GM12878 (cell line): Measurements from ENCODE around the gene GPR119. TPM values are rescaled to one million over a fixed set of nuclear protein-coding genes. Genes with fewer than 3 reads are reported as not detected.

Source experiments
- ATAC-seq: fragments of 200-7000 bp; cut with Tn5 transposase; 3 replicates; pipeline ENCODE4 v1.9.1; 2020; ENCODE audit warnings: mild to moderate bottlenecking, moderate library complexity
- BruUV-seq: library from RNA; stranded (reverse); fragments of 400-500 nt; replicated peaks from 2 replicates; lab custom pipeline; 2021; lab: Mats Ljungman, UMichigan
- CTCF ChIA-PET: fragments of 300-600 bp; sonication (Branson Sonifier 250); formaldehyde crosslinking; extraction: SDS; loops from one replicate; lab custom pipeline; 2021; ENCODE audit warnings: inconsistent platforms; lab: Yijun Ruan, JAX
- POLR2A ChIA-PET: fragments of 350-600 bp; formaldehyde crosslinking; extraction: SDS; loops from one replicate; lab custom pipeline; 2021; ENCODE audit warnings: inconsistent platforms; lab: Charles Lee
- RAD21 ChIA-PET: fragments of 300-600 bp; sonication (Branson Sonifier 250); formaldehyde crosslinking; loops from one replicate; lab custom pipeline; 2023; ENCODE audit warnings: antibody characterized with exemption; ENCODE audit not compliant: unreplicated experiment; lab: Charles Lee
- SMC1A ChIA-PET: fragments of 300-600 bp; sonication (Branson Sonifier 250); formaldehyde crosslinking; loops from one replicate; lab custom pipeline; 2023; ENCODE audit not compliant: unreplicated experiment, uncharacterized antibody; lab: Charles Lee
- DNase-seq: peaks from one replicate; pipeline ENCODE4 v3.0.0-alpha.2; 2011; ENCODE audit warnings: low read depth, low spot score
- FAIRE-seq: peaks from 3 replicates; lab custom pipeline; 2011; peaks lifted over from hg19 to GRCh38; lab: Jason Lieb, UNC
- H2AFZ ChIP-seq: 2 replicates; pipeline ENCODE4 v1.6.0; 2011; ENCODE audit warnings: low read depth, low read length, control low read depth; ENCODE audit not compliant: control insufficient read depth
- H3K27ac ChIP-seq: 2 replicates; pipeline ENCODE4 v1.5.1; 2011; ENCODE audit warnings: control low read depth; ENCODE audit not compliant: control insufficient read depth, insufficient read depth
- H3K27me3 ChIP-seq, 2 experiments: replicated peaks in 1 of 2; 2 replicates each; pipeline versions ENCODE4 v1.6.0 to v1.6.1; 2011; ENCODE audit warnings: low read length in 1 of 2; ENCODE audit not compliant: control insufficient read depth in 2 of 2, insufficient read depth in 2 of 2
- H3K36me3 ChIP-seq, 2 experiments: 2 replicates each; pipeline ENCODE4 v1.5.1; 2011; ENCODE audit warnings: low read length in 1 of 2; ENCODE audit not compliant: control insufficient read depth in 2 of 2, insufficient read depth in 2 of 2
- H3K4me1 ChIP-seq: 2 replicates; pipeline ENCODE4 v1.6.1; 2011; ENCODE audit warnings: mild to moderate bottlenecking, low read length, moderate library complexity, mixed read lengths; ENCODE audit not compliant: control insufficient read depth, insufficient read depth
- H3K4me2 ChIP-seq: 2 replicates; pipeline ENCODE4 v1.6.0; 2011; ENCODE audit warnings: control low read depth; ENCODE audit not compliant: control insufficient read depth, insufficient read depth
- H3K4me3 ChIP-seq: fragments of 200-600 bp; sonication (generic); 2 replicates; pipeline ENCODE4 v1.5.1; 2016
- H3K79me2 ChIP-seq: 2 replicates; pipeline ENCODE4 v1.6.0; 2011; ENCODE audit warnings: low read length; ENCODE audit not compliant: control insufficient read depth, insufficient read depth
- H3K9ac ChIP-seq: 2 replicates; pipeline ENCODE4 v1.8.0; 2011; ENCODE audit warnings: low read length, control low read depth, mixed read lengths; ENCODE audit not compliant: control insufficient read depth, insufficient read depth
- H3K9me3 ChIP-seq: replicated peaks from 3 replicates; pipeline ENCODE4 v1.5.1; 2011; ENCODE audit warnings: mild to moderate bottlenecking, low read length; ENCODE audit not compliant: control insufficient read depth, insufficient read depth
- H4K20me1 ChIP-seq: 2 replicates; pipeline ENCODE4 v1.6.0; 2011; ENCODE audit not compliant: control insufficient read depth, insufficient read depth
- CBX5 ChIP-seq: sonication (generic); IDR thresholded peaks from 2 replicates; pipeline ENCODE4 v1.6.1; 2016; ENCODE audit warnings: low read depth, moderate library complexity, mild to moderate bottlenecking, inconsistent platforms
- CREB1 ChIP-seq: IDR thresholded peaks from 2 replicates; pipeline ENCODE4 v1.6.1; 2012; ENCODE audit warnings: low read depth, mild to moderate bottlenecking, inconsistent platforms
- ESRRA ChIP-seq: IDR thresholded peaks from 2 replicates; pipeline ENCODE4 v1.6.1; 2012; ENCODE audit warnings: mild to moderate bottlenecking, low read length, improper control_type of control experiment
- KAT2A ChIP-seq: conservative IDR thresholded peaks from 2 replicates; pipeline ENCODE4 v1.6.1; 2011; ENCODE audit warnings: low read depth, low read length; ENCODE audit not compliant: control insufficient read depth
- MYC ChIP-seq: IDR thresholded peaks from 2 replicates; pipeline ENCODE4 v1.6.1; 2011; ENCODE audit warnings: mild to moderate bottlenecking, low read length, moderate library complexity, inconsistent platforms; ENCODE audit not compliant: insufficient read depth, insufficient replicate concordance, insufficient read length, severe bottlenecking
- POLR2A ChIP-seq: IDR thresholded peaks from 2 replicates; pipeline ENCODE4 v1.6.1; 2011; ENCODE audit warnings: low read depth, mild to moderate bottlenecking, low read length
- SIX5 ChIP-seq: IDR thresholded peaks from 2 replicates; pipeline ENCODE4 v1.6.1; 2011; ENCODE audit warnings: mild to moderate bottlenecking, low read depth, low read length, moderate library complexity; ENCODE audit not compliant: severe bottlenecking
- SMAD5 ChIP-seq: IDR thresholded peaks from 2 replicates; pipeline ENCODE4 v1.6.1; 2016; ENCODE audit warnings: antibody characterized with exemption, low read depth
- WGBS: methylation state at CpG from one replicate; pipeline ENCODE4 v1.1.6; 2016; ENCODE audit warnings: low lambda C conversion rate; ENCODE audit not compliant: insufficient replicate concordance, insufficient coverage; ENCODE audit errors: missing lambda C conversion rate; 5-methylcytosine and 5-hydroxymethylcytosine counted together
- in situ Hi-C: fragments of 300-500 bp; cut with MboI; formaldehyde crosslinking; loops from 9 replicates; pipeline ENCODE4 v1.14.3; 2018; ENCODE audit warnings: mixed read lengths
- intact Hi-C: fragments of 100-400 bp; cut with micrococcal nuclease; formaldehyde crosslinking; loops from one replicate; pipeline ENCODE4 v1.14.2; 2022; ENCODE audit not compliant: unreplicated experiment
- polyA plus RNA-seq, 11 experiments: library from polyadenylated mRNA; depleted of rRNA in 4 of 11; unstranded in 6 of 11; stranded (reverse) in 5 of 11; fragments of >200 nt; fragmentation: Nextera tagmentation in 4 of 11; fragmentation: Illumina TruSeq in 1 of 11; extraction: Ambion mirVana in 4 of 11; extraction: Trizol in 1 of 11; gene quantifications; 1 replicate in 1 of 11; 2 replicates in 10 of 11; pipeline versions ENCODE4 v1.2.1 to v1.2.3, GENCODE V29; 2011 to 2016; ENCODE audit warnings: inconsistent platforms in 2 of 11, missing spikeins in 2 of 11, low read depth in 1 of 11
- total RNA-seq, 4 experiments: library from RNA; depleted of rRNA in 3 of 4; stranded (reverse); fragments of >200 nt in 3 of 4; fragmentation: Illumina TruSeq in 1 of 4; extraction: Trizol in 1 of 4; gene quantifications; 2 replicates each; pipeline versions ENCODE4 v1.2.1 to v1.2.3, GENCODE V29; 2013 to 2021
- TF ChIP-seq, protein P1 (sequence below): fragments of 450-650 bp; IDR thresholded peaks from 2 replicates; pipeline ENCODE4 v1.6.1; 2016; ENCODE audit warnings: mild to moderate bottlenecking
- TF ChIP-seq, protein P2 (sequence below): IDR thresholded peaks from 2 replicates; pipeline ENCODE4 v1.6.1; 2012; ENCODE audit warnings: improper control_type of control experiment, low read depth, low read length; ENCODE audit not compliant: insufficient replicate concordance

Gene GPR119
- total and polyA plus RNA-seq, 10 of the 15 experiments (the other 5 are each of a cell fraction or from before 2014, with no cell fraction given): not detected

DNA sequence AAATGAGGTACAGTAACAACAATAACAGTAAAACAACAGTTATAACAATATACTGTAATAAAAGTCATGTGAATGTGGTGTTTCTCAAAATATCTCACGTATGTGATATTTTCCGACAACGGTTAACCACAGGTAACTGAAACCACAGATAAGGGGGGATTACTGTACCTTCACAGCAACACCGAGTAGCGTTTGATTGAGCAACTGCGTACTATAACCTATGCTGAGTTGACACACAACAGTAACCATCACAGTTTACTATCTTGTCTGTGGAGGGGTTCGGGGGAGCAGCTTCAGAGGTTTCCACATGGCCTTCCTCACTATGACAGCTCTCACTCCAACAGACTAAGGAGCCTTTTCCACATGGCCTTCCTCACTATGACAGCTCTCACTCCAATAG, 29.7 kb upstream of the GPR119 start:
- TF ChIP-seq SMAD5 (no peak), ESRRA (no peak), POLR2A (no peak), MYC (no peak), KAT2A (no peak), CBX5 (no peak), CREB1 (no peak), SIX5 (no peak)
- TF ChIP-seq, protein P1, sequence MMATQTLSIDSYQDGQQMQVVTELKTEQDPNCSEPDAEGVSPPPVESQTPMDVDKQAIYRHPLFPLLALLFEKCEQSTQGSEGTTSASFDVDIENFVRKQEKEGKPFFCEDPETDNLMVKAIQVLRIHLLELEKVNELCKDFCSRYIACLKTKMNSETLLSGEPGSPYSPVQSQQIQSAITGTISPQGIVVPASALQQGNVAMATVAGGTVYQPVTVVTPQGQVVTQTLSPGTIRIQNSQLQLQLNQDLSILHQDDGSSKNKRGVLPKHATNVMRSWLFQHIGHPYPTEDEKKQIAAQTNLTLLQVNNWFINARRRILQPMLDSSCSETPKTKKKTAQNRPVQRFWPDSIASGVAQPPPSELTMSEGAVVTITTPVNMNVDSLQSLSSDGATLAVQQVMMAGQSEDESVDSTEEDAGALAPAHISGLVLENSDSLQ: no peak
- TF ChIP-seq, protein P2, sequence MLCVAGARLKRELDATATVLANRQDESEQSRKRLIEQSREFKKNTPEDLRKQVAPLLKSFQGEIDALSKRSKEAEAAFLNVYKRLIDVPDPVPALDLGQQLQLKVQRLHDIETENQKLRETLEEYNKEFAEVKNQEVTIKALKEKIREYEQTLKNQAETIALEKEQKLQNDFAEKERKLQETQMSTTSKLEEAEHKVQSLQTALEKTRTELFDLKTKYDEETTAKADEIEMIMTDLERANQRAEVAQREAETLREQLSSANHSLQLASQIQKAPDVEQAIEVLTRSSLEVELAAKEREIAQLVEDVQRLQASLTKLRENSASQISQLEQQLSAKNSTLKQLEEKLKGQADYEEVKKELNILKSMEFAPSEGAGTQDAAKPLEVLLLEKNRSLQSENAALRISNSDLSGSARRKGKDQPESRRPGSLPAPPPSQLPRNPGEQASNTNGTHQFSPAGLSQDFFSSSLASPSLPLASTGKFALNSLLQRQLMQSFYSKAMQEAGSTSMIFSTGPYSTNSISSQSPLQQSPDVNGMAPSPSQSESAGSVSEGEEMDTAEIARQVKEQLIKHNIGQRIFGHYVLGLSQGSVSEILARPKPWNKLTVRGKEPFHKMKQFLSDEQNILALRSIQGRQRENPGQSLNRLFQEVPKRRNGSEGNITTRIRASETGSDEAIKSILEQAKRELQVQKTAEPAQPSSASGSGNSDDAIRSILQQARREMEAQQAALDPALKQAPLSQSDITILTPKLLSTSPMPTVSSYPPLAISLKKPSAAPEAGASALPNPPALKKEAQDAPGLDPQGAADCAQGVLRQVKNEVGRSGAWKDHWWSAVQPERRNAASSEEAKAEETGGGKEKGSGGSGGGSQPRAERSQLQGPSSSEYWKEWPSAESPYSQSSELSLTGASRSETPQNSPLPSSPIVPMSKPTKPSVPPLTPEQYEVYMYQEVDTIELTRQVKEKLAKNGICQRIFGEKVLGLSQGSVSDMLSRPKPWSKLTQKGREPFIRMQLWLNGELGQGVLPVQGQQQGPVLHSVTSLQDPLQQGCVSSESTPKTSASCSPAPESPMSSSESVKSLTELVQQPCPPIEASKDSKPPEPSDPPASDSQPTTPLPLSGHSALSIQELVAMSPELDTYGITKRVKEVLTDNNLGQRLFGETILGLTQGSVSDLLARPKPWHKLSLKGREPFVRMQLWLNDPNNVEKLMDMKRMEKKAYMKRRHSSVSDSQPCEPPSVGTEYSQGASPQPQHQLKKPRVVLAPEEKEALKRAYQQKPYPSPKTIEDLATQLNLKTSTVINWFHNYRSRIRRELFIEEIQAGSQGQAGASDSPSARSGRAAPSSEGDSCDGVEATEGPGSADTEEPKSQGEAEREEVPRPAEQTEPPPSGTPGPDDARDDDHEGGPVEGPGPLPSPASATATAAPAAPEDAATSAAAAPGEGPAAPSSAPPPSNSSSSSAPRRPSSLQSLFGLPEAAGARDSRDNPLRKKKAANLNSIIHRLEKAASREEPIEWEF: no peak
- BruUV-seq: no TSS peak
- no peaks in the 10 kb centered on the region; a peak in 2 of 4 replicates for H3K36me3 ChIP-seq
- FAIRE-seq (no peak), ATAC-seq (no peak), DNase-seq (no peak)
- H3K4me1 ChIP-seq: no peaks in the 10 kb centered on the region
- no peak overlapping the region for H3K9ac ChIP-seq
- no peaks in the 10 kb centered on the region for H4K20me1 ChIP-seq
- H3K9me3 ChIP-seq: no peaks in the 10 kb centered on the region
- H3K4me3 ChIP-seq: no peak overlapping the region
- ChIA-PET CTCF (no interaction called here), SMC1A (no interaction called here), RAD21 (no interaction called here), POLR2A (no interaction called here)
- 81% methylated on average over 7 of the region's 7 CpGs for WGBS
- in situ Hi-C loops: no loop called here
- H3K4me2 ChIP-seq: no peak overlapping the region
- no peak overlapping the region for H2AFZ ChIP-seq
- no peak overlapping the region for H3K27ac ChIP-seq
- intact Hi-C loops: no loop called here
- no peaks in the 10 kb centered on the region for H3K27me3 ChIP-seq
- no peaks in the 10 kb centered on the region for H3K79me2 ChIP-seq
